HCT116 (cell line): ENCODE measurements around the gene DHX34. TPM values are rescaled to one million over a fixed set of nuclear protein-coding genes. Genes with fewer than 3 reads are reported as not detected.

Source experiments
- ATAC-seq: fragments of 200-7000 bp; cut with Tn5 transposase; 2 replicates; pipeline ENCODE4 v1.9.1; 2020; ENCODE audit warnings: mild to moderate bottlenecking, moderate library complexity
- BruUV-seq: library from RNA; stranded (reverse); fragments of 400-500 nt; replicated peaks from 2 replicates; lab custom pipeline; 2021; lab: Mats Ljungman, UMichigan
- CTCF ChIA-PET: fragments of 300-600 bp; sonication (Branson Sonifier 250); formaldehyde crosslinking; loops from one replicate; lab custom pipeline; 2021; ENCODE audit warnings: antibody characterized with exemption; lab: Charles Lee
- POLR2A ChIA-PET: fragments of 300-600, 350-600 bp; sonication (Branson Sonifier 250); formaldehyde crosslinking; loops from one replicate; lab custom pipeline; 2021; ENCODE audit warnings: antibody characterized with exemption; lab: Charles Lee
- RAD21 ChIA-PET, 2 experiments: fragments of 300-600 bp; sonication (Branson Sonifier 250); formaldehyde crosslinking; loops; one replicate each; lab custom pipeline; 2023; ENCODE audit warnings: low total read pairs in 2 of 2; ENCODE audit not compliant: uncharacterized antibody in 2 of 2, unreplicated experiment in 2 of 2, low non-redundant PET in 1 of 2; lab: Charles Lee
- DNase-seq: peaks from one replicate; pipeline ENCODE4 v3.0.0-alpha.2; 2010; ENCODE audit warnings: low read depth, low spot score
- H2AFZ ChIP-seq: fragments of 200-600 bp; shearing (Covaris generic), sonication (generic); 2 replicates; pipeline ENCODE4 v1.6.1; 2017; ENCODE audit warnings: low read depth, mixed run types, mixed read lengths, antibody characterized with exemption, low read length; ENCODE audit not compliant: poor library complexity, severe bottlenecking
- H3K27ac ChIP-seq: 2 replicates; pipeline ENCODE4 v1.5.1; 2012; ENCODE audit warnings: low read depth, low read length
- H3K27me3 ChIP-seq: fragments of 200-600 bp; sonication (generic); 2 replicates; pipeline ENCODE4 v1.6.1; 2016; ENCODE audit warnings: mixed run types, low read length, mixed read lengths; ENCODE audit not compliant: insufficient read depth
- H3K36me3 ChIP-seq, 2 experiments: fragments of 200-500 bp in 1 of 2; fragments of 200-600 bp in 1 of 2; sonication (Bioruptor generic) in 1 of 2; sonication (generic) in 1 of 2; 2 replicates each; pipeline versions ENCODE4 v1.5.1 to v1.6.1; 2014 to 2016; ENCODE audit warnings: low read length in 2 of 2, inconsistent platforms in 1 of 2, mixed read lengths in 1 of 2, mixed run types in 1 of 2; ENCODE audit not compliant: insufficient read depth in 2 of 2, control insufficient read depth in 1 of 2
- H3K4me1 ChIP-seq, 2 experiments: fragments of 200-600 bp in 1 of 2; sonication (generic) in 1 of 2; 2 replicates each; pipeline versions ENCODE4 v1.5.1 to v1.6.1; 2012 to 2017; ENCODE audit warnings: low read length in 2 of 2, inconsistent platforms in 1 of 2, mild to moderate bottlenecking in 1 of 2, mixed read lengths in 1 of 2, mixed run types in 1 of 2, moderate library complexity in 1 of 2; ENCODE audit not compliant: insufficient read depth in 2 of 2, control insufficient read depth in 1 of 2
- H3K4me2 ChIP-seq: fragments of 200-600 bp; sonication (generic); 2 replicates; pipeline ENCODE4 v1.6.1; 2017; ENCODE audit warnings: mixed run types, low read length, mixed read lengths
- H3K4me3 ChIP-seq, 2 experiments: fragments of 200-600 bp in 1 of 2; sonication (generic) in 1 of 2; replicated peaks in 1 of 2; 2 replicates each; pipeline ENCODE4 v1.5.1; 2011 to 2016; ENCODE audit warnings: low read length in 2 of 2, control low read depth in 1 of 2, low read depth in 1 of 2, mild to moderate bottlenecking in 1 of 2, mixed read lengths in 1 of 2, mixed run types in 1 of 2
- H3K79me2 ChIP-seq: fragments of 200-600 bp; sonication (generic); 2 replicates; pipeline ENCODE4 v1.6.1; 2017; ENCODE audit warnings: mild to moderate bottlenecking, mixed run types, low read length, moderate library complexity, mixed read lengths; ENCODE audit not compliant: insufficient read depth
- H3K9ac ChIP-seq: fragments of 200-600 bp; sonication (generic); 2 replicates; pipeline ENCODE4 v1.6.1; 2016; ENCODE audit warnings: low read length, mixed read lengths
- H3K9me2 ChIP-seq: fragments of 200-600 bp; sonication (generic), shearing (Covaris generic); 2 replicates; pipeline ENCODE4 v1.6.1; 2017; ENCODE audit warnings: mixed run types, mild to moderate bottlenecking, moderate library complexity; ENCODE audit not compliant: insufficient read depth
- H3K9me3 ChIP-seq, 2 experiments: fragments of 200-500 bp in 1 of 2; fragments of 200-600 bp in 1 of 2; sonication (Bioruptor generic) in 1 of 2; sonication (generic) in 1 of 2; 2 replicates each; pipeline ENCODE4 v1.6.1; 2014 to 2017; ENCODE audit warnings: low read length in 2 of 2, mixed read lengths in 2 of 2, inconsistent platforms in 1 of 2, low read depth in 1 of 2, mild to moderate bottlenecking in 1 of 2, mixed run types in 1 of 2, moderate library complexity in 1 of 2; ENCODE audit not compliant: control insufficient read depth in 1 of 2, insufficient read depth in 1 of 2
- H4K20me1 ChIP-seq: fragments of 200-600 bp; sonication (generic), shearing (Covaris generic); 2 replicates; pipeline ENCODE4 v1.6.1; 2017; ENCODE audit warnings: mixed run types, mild to moderate bottlenecking, moderate library complexity; ENCODE audit not compliant: insufficient read depth
- ATF3 ChIP-seq: IDR thresholded peaks from 2 replicates; pipeline ENCODE4 v1.6.1; 2012
- CBX3 ChIP-seq: IDR thresholded peaks from 2 replicates; pipeline ENCODE4 v1.6.1; 2012; ENCODE audit warnings: low read depth
- CEBPB ChIP-seq: IDR thresholded peaks from 2 replicates; pipeline ENCODE4 v1.6.1; 2012; ENCODE audit warnings: low read depth
- CTCF ChIP-seq, 3 experiments: fragments of 200-600 bp in 1 of 3; sonication (generic) in 1 of 3; IDR thresholded peaks in 2 of 3; conservative IDR thresholded peaks in 1 of 3; 2 replicates each; pipeline ENCODE4 v1.5.1; 2012 to 2017; ENCODE audit warnings: low read depth in 2 of 3, low read length in 2 of 3, antibody characterized with exemption in 1 of 3, borderline replicate concordance in 1 of 3, control low read depth in 1 of 3, mild to moderate bottlenecking in 1 of 3, mixed read lengths in 1 of 3, mixed run types in 1 of 3, moderate library complexity in 1 of 3; ENCODE audit not compliant: insufficient read depth in 1 of 3
- EGR1 ChIP-seq: IDR thresholded peaks from 2 replicates; pipeline ENCODE4 v1.6.1; 2012; ENCODE audit warnings: low read depth
- ELF1 ChIP-seq: IDR thresholded peaks from 2 replicates; pipeline ENCODE4 v1.6.1; 2012; ENCODE audit warnings: low read depth, borderline replicate concordance
- EZH2 ChIP-seq: fragments of 200-600 bp; sonication (generic); IDR thresholded peaks from 2 replicates; pipeline ENCODE4 v1.6.1; 2017; ENCODE audit warnings: antibody characterized with exemption, mixed run types
- FOSL1 ChIP-seq: IDR thresholded peaks from 2 replicates; pipeline ENCODE4 v1.6.1; 2012; ENCODE audit warnings: low read depth
- JUND ChIP-seq: IDR thresholded peaks from 2 replicates; pipeline ENCODE4 v1.6.1; 2012
- MAX ChIP-seq: IDR thresholded peaks from 2 replicates; pipeline ENCODE4 v1.6.1; 2012
- POLR2A ChIP-seq: IDR thresholded peaks from 2 replicates; pipeline ENCODE4 v1.7.0; 2011; ENCODE audit warnings: borderline replicate concordance; ENCODE audit not compliant: insufficient read depth, insufficient read length; ENCODE audit errors: extremely low read depth
- RAD21 ChIP-seq: IDR thresholded peaks from 2 replicates; pipeline ENCODE4 v1.6.1; 2012; ENCODE audit warnings: low read depth, mild to moderate bottlenecking
- REST ChIP-seq: IDR thresholded peaks from 2 replicates; pipeline ENCODE4 v1.6.1; 2012; ENCODE audit warnings: low read depth
- SIN3A ChIP-seq: IDR thresholded peaks from 2 replicates; pipeline ENCODE4 v1.6.1; 2012; ENCODE audit warnings: low read depth
- SP1 ChIP-seq: IDR thresholded peaks from 2 replicates; pipeline ENCODE4 v1.6.1; 2012; ENCODE audit warnings: low read depth
- SRF ChIP-seq: IDR thresholded peaks from 2 replicates; pipeline ENCODE4 v1.6.1; 2012; ENCODE audit warnings: low read depth
- YY1 ChIP-seq: IDR thresholded peaks from 2 replicates; pipeline ENCODE4 v1.6.1; 2011; ENCODE audit warnings: low read length, low read depth, moderate library complexity, mild to moderate bottlenecking; ENCODE audit not compliant: insufficient replicate concordance; ENCODE audit errors: extremely low read depth
- ZBTB33 ChIP-seq: IDR thresholded peaks from 2 replicates; pipeline ENCODE4 v1.6.1; 2011; ENCODE audit warnings: mild to moderate bottlenecking, low read length, moderate library complexity; ENCODE audit not compliant: insufficient replicate concordance; ENCODE audit errors: extremely low read depth
- ZFX ChIP-seq: fragments of 450-650 bp; IDR thresholded peaks from 2 replicates; pipeline ENCODE4 v1.6.1; 2017
- ZNF274 ChIP-seq: fragments of 200-500 bp; sonication (Bioruptor generic); IDR thresholded peaks from 2 replicates; pipeline ENCODE4 v1.6.1; 2014; ENCODE audit warnings: mild to moderate bottlenecking, low read depth, low read length, inconsistent platforms
- intact Hi-C: fragments of 100-400 bp; cut with micrococcal nuclease; formaldehyde crosslinking; loops from 2 replicates; pipeline ENCODE4 v1.10.0; 2022
- total RNA-seq: library from RNA; stranded (reverse); gene quantifications from one replicate; pipeline ENCODE4 v1.2.1, GENCODE V29; 2021; ENCODE audit not compliant: unreplicated experiment

DHX34 gene
- total RNA-seq, 1 experiment from 2014 or later = 30.5 TPM

- no peak overlapping the region for H3K9ac ChIP-seq
- POLR2A ChIA-PET = no interaction called here
- H3K27me3 ChIP-seq = no peaks in the 10 kb centered on the region
- ATAC-seq (no peak), DNase-seq (no peak)
- RAD21 ChIA-PET = no interaction called here
- H3K4me2 ChIP-seq = no peak overlapping the region
- no peak overlapping the region for H3K27ac ChIP-seq
- H3K9me3 ChIP-seq = no peaks in the 10 kb centered on the region
- H2AFZ ChIP-seq = no peak overlapping the region
- H3K4me3 ChIP-seq = no peak overlapping the region
- BruUV-seq = no TSS peak
- TF ChIP-seq SRF = no peak
- TF ChIP-seq FOSL1 = no peak
- no peak for TF ChIP-seq MAX
- no peak for TF ChIP-seq CEBPB
- TF ChIP-seq ZNF274 = no peak
- TF ChIP-seq SIN3A = no peak
- no peak for TF ChIP-seq RAD21
- TF ChIP-seq EZH2 = no peak
- no peak for TF ChIP-seq ELF1
- no peak for TF ChIP-seq YY1
- no peak for TF ChIP-seq SP1
- TF ChIP-seq ZBTB33 = no peak
- TF ChIP-seq CTCF (IDR thresholded peaks at IDR 0.05 in 2 of 3, conservative IDR thresholded peaks at IDR 0.05 in 1 of 3; ENCODE audit: borderline replicate concordance in 1 of 3, insufficient read depth in 1 of 3, low read depth in 2 of 3, low read length in 2 of 3) = no peak
- TF ChIP-seq JUND = no peak
- no peak for TF ChIP-seq ZFX
- no peak for TF ChIP-seq REST
- no peak for TF ChIP-seq ATF3
- no peak for TF ChIP-seq POLR2A
- no peak for TF ChIP-seq EGR1
- TF ChIP-seq CBX3 = no peak
- intact Hi-C loops = no loop called here
- CTCF ChIA-PET = no interaction called here
- no peaks in the 10 kb centered on the region for H4K20me1 ChIP-seq
- no peaks in the 10 kb centered on the region for H3K79me2 ChIP-seq
- H3K4me1 ChIP-seq = peaks cover 0 to 2% of the 10 kb centered on the region in 2 experiments; a peak in 1 of 4 replicates
- H3K36me3 ChIP-seq = no peaks in the 10 kb centered on the region
- no peaks in the 10 kb centered on the region for H3K9me2 ChIP-seq
Measured at GRCh38 chr19:47389150-47389556, 40.0 kb downstream of the DHX34 start.
